Liver (tissue), 3 donors: ENCODE measurements around the gene LHX8.

ENCODE experiments used
- ATF3 ChIP-seq: IDR thresholded peaks from 2 replicates; pipeline ENCODE4 v1.6.1; 2016; ENCODE audit warnings: antibody characterized with exemption
- CTCF ChIP-seq: fragments of 150-350 bp; IDR thresholded peaks from 2 replicates; pipeline ENCODE4 v1.5.1; 2017; ENCODE audit warnings: improper control_type of control experiment, low read depth, low read length; ENCODE audit not compliant: missing input control
- FOXA1 ChIP-seq: IDR thresholded peaks from 2 replicates; pipeline ENCODE4 v1.6.1; 2016; ENCODE audit warnings: antibody characterized with exemption
- HNF4A ChIP-seq, 2 donors: conservative IDR thresholded peaks; 2 replicates each; pipeline ENCODE4 v1.6.1; 2016; ENCODE audit warnings: antibody characterized with exemption in 2 of 2, mild to moderate bottlenecking in 2 of 2
- JUND ChIP-seq, 2 donors: IDR thresholded peaks; 2 replicates each; pipeline ENCODE4 v1.6.1; 2016; ENCODE audit warnings: antibody characterized with exemption in 2 of 2
- RAD21 ChIP-seq, 2 donors: IDR thresholded peaks; 2 replicates each; pipeline ENCODE4 v1.6.1; 2016; ENCODE audit warnings: antibody characterized with exemption in 2 of 2, mild to moderate bottlenecking in 2 of 2
- YY1 ChIP-seq: IDR thresholded peaks from 2 replicates; pipeline ENCODE4 v1.6.1; 2016; ENCODE audit warnings: antibody characterized with exemption, mild to moderate bottlenecking
- donor health status: healthy.
- donor health status: healthy.

GRCh38 chr1:75132242-75132811 is 1.9 kb upstream of the LHX8 start:
- no peak for TF ChIP-seq CTCF
- TF ChIP-seq YY1 = no peak
- no peak for TF ChIP-seq RAD21 (IDR thresholded peaks at IDR 0.05)
- TF ChIP-seq FOXA1 = no peak
- TF ChIP-seq HNF4A (conservative IDR thresholded peaks at IDR 0.05) = no peak
- TF ChIP-seq JUND (IDR thresholded peaks at IDR 0.05) = no peak
- no peak for TF ChIP-seq ATF3
